Keratinocyte (primary cell): ENCODE measurements around the gene ZMAT3.

Experiments
- EZH2 ChIP-seq: IDR thresholded peaks from one replicate; pipeline ENCODE4 v1.6.1; 2012; ENCODE audit warnings: inconsistent platforms, mild to moderate bottlenecking, low read length, moderate library complexity
- TF ChIP-seq, protein P1 (sequence below), 3 experiments: IDR thresholded peaks in 1 of 3; conservative IDR thresholded peaks in 1 of 3; optimal IDR thresholded peaks in 1 of 3; 2 replicates in 2 of 3; 3 replicates in 1 of 3; pipeline versions ENCODE3 to v1.5.1; 2011; ENCODE audit warnings: low read length in 3 of 3, mild to moderate bottlenecking in 3 of 3, moderate library complexity in 2 of 3, control low read depth in 1 of 3, inconsistent platforms in 1 of 3; ENCODE audit not compliant: insufficient read depth in 2 of 3; ENCODE audit errors: extremely low read depth in 1 of 3

DNA sequence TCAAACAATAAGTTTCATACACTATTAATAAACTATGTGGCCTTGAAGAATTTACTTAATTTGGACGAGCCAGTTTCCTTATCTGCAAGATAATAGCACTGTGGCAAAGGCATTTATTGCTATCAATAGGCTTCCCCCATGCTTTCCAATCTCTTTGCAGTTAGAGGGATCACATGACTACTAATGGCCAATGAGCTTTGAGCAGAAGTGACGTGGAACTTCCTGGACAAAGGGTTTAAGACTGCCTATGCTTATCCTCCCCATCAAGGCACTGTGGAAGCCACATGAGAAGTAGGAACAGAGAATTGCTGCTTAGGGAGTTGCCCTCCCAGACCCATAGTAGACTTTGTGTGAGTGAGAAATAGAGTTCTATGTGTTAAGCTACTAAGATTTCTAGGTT, 16.7 kb upstream of the ZMAT3 start:
- TF ChIP-seq, protein P1, sequence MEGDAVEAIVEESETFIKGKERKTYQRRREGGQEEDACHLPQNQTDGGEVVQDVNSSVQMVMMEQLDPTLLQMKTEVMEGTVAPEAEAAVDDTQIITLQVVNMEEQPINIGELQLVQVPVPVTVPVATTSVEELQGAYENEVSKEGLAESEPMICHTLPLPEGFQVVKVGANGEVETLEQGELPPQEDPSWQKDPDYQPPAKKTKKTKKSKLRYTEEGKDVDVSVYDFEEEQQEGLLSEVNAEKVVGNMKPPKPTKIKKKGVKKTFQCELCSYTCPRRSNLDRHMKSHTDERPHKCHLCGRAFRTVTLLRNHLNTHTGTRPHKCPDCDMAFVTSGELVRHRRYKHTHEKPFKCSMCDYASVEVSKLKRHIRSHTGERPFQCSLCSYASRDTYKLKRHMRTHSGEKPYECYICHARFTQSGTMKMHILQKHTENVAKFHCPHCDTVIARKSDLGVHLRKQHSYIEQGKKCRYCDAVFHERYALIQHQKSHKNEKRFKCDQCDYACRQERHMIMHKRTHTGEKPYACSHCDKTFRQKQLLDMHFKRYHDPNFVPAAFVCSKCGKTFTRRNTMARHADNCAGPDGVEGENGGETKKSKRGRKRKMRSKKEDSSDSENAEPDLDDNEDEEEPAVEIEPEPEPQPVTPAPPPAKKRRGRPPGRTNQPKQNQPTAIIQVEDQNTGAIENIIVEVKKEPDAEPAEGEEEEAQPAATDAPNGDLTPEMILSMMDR (optimal IDR thresholded peaks at IDR 0.05 in 1 of 3, IDR thresholded peaks at IDR 0.05 in 1 of 3, conservative IDR thresholded peaks at IDR 0.05 in 1 of 3; ENCODE audit: extremely low read depth in 1 of 3, insufficient read depth in 2 of 3, low read length in 3 of 3): no peak
- no peak for TF ChIP-seq EZH2
